HepG2 (cell line): ENCODE measurements around the gene ZNF451. TPM values are rescaled to one million over a fixed set of nuclear protein-coding genes. Genes with fewer than 3 reads are reported as not detected.

Experiments used
- ATAC-seq: fragments of 200-7000 bp; cut with Tn5 transposase; 3 replicates; pipeline ENCODE4 v1.9.1; 2020; ENCODE audit warnings: mild to moderate bottlenecking, moderate library complexity
- BruUV-seq: library from RNA; stranded (reverse); fragments of 400-500 nt; replicated peaks from 2 replicates; lab custom pipeline; 2021; lab: Mats Ljungman, UMichigan
- CTCF ChIA-PET: fragments of 300-600 bp; formaldehyde crosslinking; extraction: SDS; loops from one replicate; lab custom pipeline; 2021; ENCODE audit warnings: low total read pairs, inconsistent platforms, low intra/inter-chr PET ratio; lab: Yijun Ruan, JAX
- POLR2A ChIA-PET: fragments of 350-600 bp; sonication (Branson Sonifier 250); formaldehyde crosslinking; loops from one replicate; lab custom pipeline; 2020; ENCODE audit warnings: antibody characterized with exemption, inconsistent platforms; lab: Yijun Ruan, JAX
- DNase-seq: peaks from one replicate; pipeline ENCODE4 v3.0.0-alpha.2; 2015; ENCODE audit warnings: low spot score
- FAIRE-seq: peaks from 3 replicates; lab custom pipeline; 2011; peaks lifted over from hg19 to GRCh38; lab: Jason Lieb, UNC
- H2AFZ ChIP-seq: one replicate; pipeline ENCODE4 v1.6.1; 2011; ENCODE audit warnings: low read length, inconsistent platforms
- H3K27ac ChIP-seq: fragments of 300-600 bp; 3 replicates; pipeline ENCODE4 v1.8.0; 2011; ENCODE audit warnings: mixed run types, mild to moderate bottlenecking, mixed read lengths, low read length, inconsistent platforms; ENCODE audit not compliant: insufficient read depth; ENCODE audit errors: extremely low read length
- H3K27me3 ChIP-seq, 2 experiments: fragments of 200-600 bp in 1 of 2; 2 replicates in 1 of 2; 3 replicates in 1 of 2; pipeline versions ENCODE4 v1.6.0 to v1.8.0; 2011; ENCODE audit warnings: low read length in 2 of 2, mild to moderate bottlenecking in 2 of 2, moderate library complexity in 2 of 2, inconsistent platforms in 1 of 2; ENCODE audit not compliant: insufficient read depth in 2 of 2, control insufficient read depth in 1 of 2
- H3K36me3 ChIP-seq, 2 experiments: fragments of 200-600 bp in 1 of 2; replicated peaks in 1 of 2; 2 replicates in 1 of 2; 3 replicates in 1 of 2; pipeline versions ENCODE4 v1.5.1 to v1.8.0; 2011; ENCODE audit warnings: low read length in 2 of 2, inconsistent platforms in 1 of 2; ENCODE audit not compliant: insufficient read depth in 2 of 2, control insufficient read depth in 1 of 2
- H3K4me1 ChIP-seq: 2 replicates; pipeline ENCODE4 v1.5.1; 2012; ENCODE audit warnings: low read length, inconsistent platforms; ENCODE audit not compliant: insufficient read depth
- H3K4me2 ChIP-seq: 2 replicates; pipeline ENCODE4 v1.6.0; 2011; ENCODE audit warnings: low read depth, low read length, inconsistent platforms
- H3K4me3 ChIP-seq, 3 experiments: fragments of 200-600 bp in 1 of 3; sonication (generic), shearing (Covaris generic) in 1 of 3; replicated peaks in 1 of 3; 2 replicates each; pipeline ENCODE4 v1.5.1; 2011 to 2016; ENCODE audit warnings: low read length in 3 of 3, inconsistent platforms in 2 of 3, low read depth in 2 of 3, mild to moderate bottlenecking in 2 of 3, control low read depth in 1 of 3, mixed read lengths in 1 of 3; ENCODE audit not compliant: insufficient read depth in 1 of 3
- H3K79me2 ChIP-seq: one replicate; pipeline ENCODE4 v1.6.1; 2011; ENCODE audit warnings: low read length, inconsistent platforms; ENCODE audit not compliant: insufficient read depth
- H3K9ac ChIP-seq: 2 replicates; pipeline ENCODE4 v1.6.0; 2011; ENCODE audit warnings: mild to moderate bottlenecking, low read depth, low read length, inconsistent platforms; ENCODE audit not compliant: insufficient read depth
- H3K9me3 ChIP-seq: 2 replicates; pipeline ENCODE4 v1.5.1; 2012; ENCODE audit warnings: mild to moderate bottlenecking, low read length
- H4K20me1 ChIP-seq: 2 replicates; pipeline ENCODE4 v1.6.0; 2011; ENCODE audit warnings: inconsistent platforms, mild to moderate bottlenecking, low read length, moderate library complexity; ENCODE audit not compliant: insufficient read depth
- BRD4 ChIP-seq: sonication (generic); formaldehyde crosslinking; IDR thresholded peaks from 2 replicates; pipeline ENCODE4 v1.4.0; 2020; ENCODE audit warnings: missing genetic modification reagents
- CTCF ChIP-seq: sonication (generic); formaldehyde crosslinking; IDR thresholded peaks from 2 replicates; pipeline ENCODE4 v1.5.0; 2020; ENCODE audit warnings: mild to moderate bottlenecking, missing genetic modification reagents, moderate library complexity
- HIVEP1 ChIP-seq: sonication (generic); formaldehyde crosslinking; IDR thresholded peaks from 2 replicates; pipeline ENCODE4 v1.4.0; 2020; ENCODE audit warnings: mild to moderate bottlenecking, missing genetic modification reagents
- IRX3 ChIP-seq: sonication (generic); formaldehyde crosslinking; IDR thresholded peaks from 2 replicates; pipeline ENCODE4 v1.8.1; 2023; ENCODE audit warnings: mild to moderate bottlenecking, low read depth, missing genetic modification reagents, borderline replicate concordance
- JARID2 ChIP-seq: sonication (generic); formaldehyde crosslinking; IDR thresholded peaks from 2 replicates; pipeline ENCODE4 v1.8.1; 2023; ENCODE audit warnings: missing genetic modification reagents, inconsistent platforms; ENCODE audit not compliant: insufficient replicate concordance
- MAFK ChIP-seq, 2 experiments: IDR thresholded peaks in 1 of 2; conservative IDR thresholded peaks in 1 of 2; 2 replicates each; pipeline ENCODE4 v1.6.1; 2011; ENCODE audit warnings: improper control_type of control experiment in 2 of 2, low read length in 2 of 2
- PAWR ChIP-seq: sonication (generic); formaldehyde crosslinking; IDR thresholded peaks from 2 replicates; pipeline ENCODE4 v1.4.0; 2020; ENCODE audit warnings: missing genetic modification reagents, mild to moderate bottlenecking, borderline replicate concordance
- SATB2 ChIP-seq: sonication (generic); formaldehyde crosslinking; IDR thresholded peaks from 2 replicates; pipeline ENCODE4 v1.5.0; 2020; ENCODE audit warnings: missing genetic modification reagents
- SRSF4 ChIP-seq: fragments of 200-400 bp; formaldehyde crosslinking; IDR thresholded peaks from one replicate; pipeline ENCODE4 v1.6.1; 2018; ENCODE audit warnings: mild to moderate bottlenecking, low read depth, low read length, moderate library complexity; ENCODE audit not compliant: poor library complexity, severe bottlenecking
- ZNF138 ChIP-seq: sonication (generic); formaldehyde crosslinking; IDR thresholded peaks from 2 replicates; pipeline ENCODE4 v1.5.0; 2020; ENCODE audit warnings: mild to moderate bottlenecking, low read depth, missing genetic modification reagents
- ZNF230 ChIP-seq: sonication (generic); formaldehyde crosslinking; IDR thresholded peaks from 2 replicates; pipeline ENCODE4 v1.4.0; 2020; ENCODE audit warnings: mild to moderate bottlenecking, missing genetic modification reagents
- ZNF749 ChIP-seq: sonication (generic); formaldehyde crosslinking; IDR thresholded peaks from 2 replicates; pipeline ENCODE4 v1.8.0; 2022; ENCODE audit warnings: mild to moderate bottlenecking, missing genetic modification reagents, moderate library complexity, borderline replicate concordance
- ZNF766 ChIP-seq: sonication (generic); formaldehyde crosslinking; IDR thresholded peaks from 2 replicates; pipeline ENCODE4 v1.5.0; 2020; ENCODE audit warnings: missing genetic modification reagents, borderline replicate concordance
- ZNF781 ChIP-seq: sonication (generic); formaldehyde crosslinking; IDR thresholded peaks from 2 replicates; pipeline ENCODE4 v1.5.1; 2020; ENCODE audit warnings: borderline replicate concordance, mild to moderate bottlenecking, missing genetic modification reagents; ENCODE audit errors: not compliant biosample characterization
- WGBS: methylation state at CpG from one replicate; pipeline ENCODE4 v1.1.6; 2017; ENCODE audit warnings: low lambda C conversion rate; 5-methylcytosine and 5-hydroxymethylcytosine counted together
- in situ Hi-C: cut with HindIII; loops from 2 replicates; pipeline ENCODE4 v1.10.0; 2017; ENCODE audit warnings: low pct_unique_long_range_greater_than_20kb; ENCODE audit not compliant: extremely low pct_ligation_motif_present
- intact Hi-C: fragments of 100-400 bp; cut with micrococcal nuclease; formaldehyde crosslinking; loops from one replicate; pipeline ENCODE4 v1.10.0; 2022; ENCODE audit not compliant: unreplicated experiment
- polyA plus RNA-seq, 8 experiments: library from polyadenylated mRNA; depleted of rRNA in 3 of 8; stranded (reverse) in 7 of 8; unstranded in 1 of 8; fragments of >200 nt; fragmentation: Illumina TruSeq in 4 of 8; extraction: Trizol in 4 of 8; gene quantifications; 2 replicates each; pipeline versions ENCODE4 v1.2.1 to v1.2.3, GENCODE V29; 2011 to 2016; ENCODE audit warnings: low read depth in 4 of 8, missing spikeins in 1 of 8, mixed read lengths in 1 of 8; ENCODE audit not compliant: insufficient read depth in 1 of 8
- total RNA-seq, 5 experiments: library from RNA; depleted of rRNA; stranded (reverse); fragments of >200 nt; fragmentation: Illumina TruSeq; extraction: Trizol; gene quantifications; 2 replicates each; pipeline ENCODE4 v1.2.3, GENCODE V29; 2016; ENCODE audit warnings: low read depth in 1 of 5
- TF ChIP-seq, protein P1 (sequence below): IDR thresholded peaks from 2 replicates; pipeline ENCODE4 v1.6.1; 2012; ENCODE audit warnings: low read length, improper control_type of control experiment
- TF ChIP-seq, protein P2 (sequence below): sonication (generic); formaldehyde crosslinking; IDR thresholded peaks from 2 replicates; pipeline ENCODE4 v1.8.1; 2023; ENCODE audit warnings: mild to moderate bottlenecking, missing genetic modification reagents

Gene ZNF451
- total and polyA plus RNA-seq, 2 of the 13 experiments (the other 11 are each of a cell fraction or from before 2014, with no cell fraction given), result 32.1 to 65.7 TPM

DNA sequence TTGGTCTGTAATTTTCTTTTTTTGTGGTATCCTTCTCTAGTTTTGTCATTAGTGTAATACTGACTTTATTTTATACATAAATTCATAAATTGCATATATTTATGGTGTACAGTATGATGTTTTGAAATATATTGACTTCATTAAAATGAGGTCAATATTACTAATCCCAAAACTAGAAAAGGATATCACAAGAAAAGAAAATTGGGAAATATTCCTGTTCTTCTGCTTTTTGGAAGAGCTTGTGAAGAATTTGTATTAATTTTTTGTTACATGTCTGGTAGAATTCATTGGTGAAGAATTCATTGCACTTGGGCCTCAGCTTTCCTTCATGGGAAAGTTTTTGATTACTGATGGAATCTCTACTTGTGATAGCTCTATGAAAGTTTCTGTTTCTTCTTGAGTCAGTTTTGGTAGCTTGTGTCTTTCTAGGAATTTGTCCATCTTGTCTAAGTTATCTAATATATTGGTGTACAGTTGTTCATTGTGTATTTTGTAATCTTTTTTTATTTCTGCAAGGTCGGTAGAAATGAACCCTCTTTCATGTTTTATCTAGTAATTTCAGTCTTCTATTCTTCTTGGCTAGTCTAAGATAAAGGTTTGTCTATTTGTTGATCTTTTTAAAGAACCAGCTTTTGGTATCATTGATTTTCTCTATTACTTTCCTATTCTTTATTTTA lies 11.3 kb upstream of the ZNF451 start (continued):
- TF ChIP-seq ZNF766 (CRISPR knock-in tag) (no peak), ZNF138 (CRISPR knock-in tag) (no peak), MAFK (conservative IDR thresholded peaks at IDR 0.05 in 1 of 2, IDR thresholded peaks at IDR 0.05 in 1 of 2; ENCODE audit: low read length in 2 of 2) (peak; percentile 5 to 62; a peak in 2 of 4 replicates)

DNA sequence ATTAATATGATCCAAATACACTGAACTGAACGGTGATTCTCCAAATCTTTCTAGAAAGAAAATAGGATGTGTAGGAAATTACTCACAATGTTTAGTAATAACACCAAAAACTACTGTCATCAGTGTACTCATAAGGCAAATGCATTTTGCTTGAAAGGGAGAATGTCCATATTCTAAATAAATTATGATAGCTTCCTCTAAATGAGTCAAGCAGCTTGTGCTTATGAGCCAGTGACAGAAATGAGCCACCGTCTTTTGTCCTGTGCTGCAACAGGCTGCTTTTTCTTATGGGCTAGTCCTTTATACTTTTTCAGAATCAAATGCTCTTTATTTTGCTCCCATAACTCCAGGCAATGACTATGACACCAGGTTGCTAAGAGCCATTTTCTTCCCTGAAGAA lies 4.5 kb upstream of the ZNF451 start:
- Histone ChIP-seq H3K27ac (no peak overlapping the region), H4K20me1 (no peaks in the 10 kb centered on the region), H3K4me2 (no peak overlapping the region), H3K36me3 (no peaks in the 10 kb centered on the region), H3K4me3 (no peak overlapping the region), H3K4me1 (peaks cover 32% of the 10 kb centered on the region), H3K9me3 (no peaks in the 10 kb centered on the region), H2AFZ (no peak overlapping the region), H3K79me2 (no peaks in the 10 kb centered on the region), H3K27me3 (no peaks in the 10 kb centered on the region), H3K9ac (no peak overlapping the region)
- no peak for ATAC-seq
- in situ Hi-C loops, result no loop called here
- WGBS, result 98% methylated on average over 2 of the region's 2 CpGs
- no peak for DNase-seq
- CTCF ChIA-PET, result no interaction called here
- no peak for FAIRE-seq
- BruUV-seq, result no TSS peak
- POLR2A ChIA-PET, result no interaction called here
- intact Hi-C loops, result no loop called here
- TF ChIP-seq SRSF4 (no peak), ZNF749 (CRISPR knock-in tag) (no peak), JARID2 (CRISPR knock-in tag) (no peak), ZNF230 (CRISPR knock-in tag) (no peak), IRX3 (CRISPR knock-in tag) (no peak), ZNF138 (CRISPR knock-in tag) (no peak), SATB2 (no peak), ZNF781 (CRISPR knock-in tag) (no peak), PAWR (CRISPR knock-in tag) (no peak), CTCF (CRISPR knock-in tag) (no peak), BRD4 (CRISPR knock-in tag) (no peak), HIVEP1 (no peak)
- TF ChIP-seq, protein P1, sequence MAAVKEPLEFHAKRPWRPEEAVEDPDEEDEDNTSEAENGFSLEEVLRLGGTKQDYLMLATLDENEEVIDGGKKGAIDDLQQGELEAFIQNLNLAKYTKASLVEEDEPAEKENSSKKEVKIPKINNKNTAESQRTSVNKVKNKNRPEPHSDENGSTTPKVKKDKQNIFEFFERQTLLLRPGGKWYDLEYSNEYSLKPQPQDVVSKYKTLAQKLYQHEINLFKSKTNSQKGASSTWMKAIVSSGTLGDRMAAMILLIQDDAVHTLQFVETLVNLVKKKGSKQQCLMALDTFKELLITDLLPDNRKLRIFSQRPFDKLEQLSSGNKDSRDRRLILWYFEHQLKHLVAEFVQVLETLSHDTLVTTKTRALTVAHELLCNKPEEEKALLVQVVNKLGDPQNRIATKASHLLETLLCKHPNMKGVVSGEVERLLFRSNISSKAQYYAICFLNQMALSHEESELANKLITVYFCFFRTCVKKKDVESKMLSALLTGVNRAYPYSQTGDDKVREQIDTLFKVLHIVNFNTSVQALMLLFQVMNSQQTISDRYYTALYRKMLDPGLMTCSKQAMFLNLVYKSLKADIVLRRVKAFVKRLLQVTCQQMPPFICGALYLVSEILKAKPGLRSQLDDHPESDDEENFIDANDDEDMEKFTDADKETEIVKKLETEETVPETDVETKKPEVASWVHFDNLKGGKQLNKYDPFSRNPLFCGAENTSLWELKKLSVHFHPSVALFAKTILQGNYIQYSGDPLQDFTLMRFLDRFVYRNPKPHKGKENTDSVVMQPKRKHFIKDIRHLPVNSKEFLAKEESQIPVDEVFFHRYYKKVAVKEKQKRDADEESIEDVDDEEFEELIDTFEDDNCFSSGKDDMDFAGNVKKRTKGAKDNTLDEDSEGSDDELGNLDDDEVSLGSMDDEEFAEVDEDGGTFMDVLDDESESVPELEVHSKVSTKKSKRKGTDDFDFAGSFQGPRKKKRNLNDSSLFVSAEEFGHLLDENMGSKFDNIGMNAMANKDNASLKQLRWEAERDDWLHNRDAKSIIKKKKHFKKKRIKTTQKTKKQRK, result no peak
- TF ChIP-seq, protein P2, sequence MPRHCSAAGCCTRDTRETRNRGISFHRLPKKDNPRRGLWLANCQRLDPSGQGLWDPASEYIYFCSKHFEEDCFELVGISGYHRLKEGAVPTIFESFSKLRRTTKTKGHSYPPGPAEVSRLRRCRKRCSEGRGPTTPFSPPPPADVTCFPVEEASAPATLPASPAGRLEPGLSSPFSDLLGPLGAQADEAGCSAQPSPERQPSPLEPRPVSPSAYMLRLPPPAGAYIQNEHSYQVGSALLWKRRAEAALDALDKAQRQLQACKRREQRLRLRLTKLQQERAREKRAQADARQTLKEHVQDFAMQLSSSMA (CRISPR knock-in tag), result no peak
